A204.1 (cell line): Measurements from ENCODE around the gene ZMYM5.
"Not testable (repeated sequence)": the region's sequence is repeated elsewhere in the genome, so short reads cannot be mapped to it uniquely, and the experiment has no call there.

Experiments
- FAIRE-seq: peaks from 2 replicates; lab custom pipeline; 2012; peaks lifted over from hg19 to GRCh38; lab: Jason Lieb, UNC

The ZMYM5 gene

GRCh38 chr13:19818223-19818842, 45.1 kb downstream of the ZMYM5 start:
- no peak for FAIRE-seq

GRCh38 chr13:19817510-19818158, 45.8 kb downstream of the ZMYM5 start:
- no peak for FAIRE-seq

GRCh38 chr13:19817106-19817505, 46.3 kb downstream of the ZMYM5 start:
- no peak for FAIRE-seq

- FAIRE-seq, result not testable (repeated sequence)
Measured at GRCh38 chr13:19815842-19816241, 47.6 kb downstream of the ZMYM5 start.

GRCh38 chr13:19810996-19811881, 52.2 kb downstream of the ZMYM5 start:
- no peak for FAIRE-seq

GRCh38 chr13:19810151-19810550, 53.3 kb downstream of the ZMYM5 start:
- no peak for FAIRE-seq

GRCh38 chr13:19805765-19806164, 57.7 kb downstream of the ZMYM5 start:
- FAIRE-seq, result no peak

GRCh38 chr13:19795956-19796355, 67.5 kb downstream of the ZMYM5 start:
- FAIRE-seq, result no peak

- FAIRE-seq, result no peak
Measured at GRCh38 chr13:19794631-19795030, 68.8 kb downstream of the ZMYM5 start.

GRCh38 chr13:19791953-19792537, 71.4 kb downstream of the ZMYM5 start:
- no peak for FAIRE-seq

- peak; percentile 98 for FAIRE-seq
Measured at GRCh38 chr13:19782727-19783682, 80.4 kb downstream of the ZMYM5 start, which contains the start of gene PSPC1. PSPC1 (minus strand) TSS chr13:19782945; CDS start chr13:19782757, 188 bp downstream.

GRCh38 chr13:19782049-19782726, 81.3 kb downstream of the ZMYM5 start:
- no peak for FAIRE-seq

- no peak for FAIRE-seq
Measured at GRCh38 chr13:19781526-19781925, 81.9 kb downstream of the ZMYM5 start.

GRCh38 chr13:19780753-19781418, 82.6 kb downstream of the ZMYM5 start:
- FAIRE-seq, result not testable (repeated sequence)
